OCI-LY7 (cell line): ENCODE results near the gene RHOBTB3. TPM values are rescaled to one million over a fixed set of nuclear protein-coding genes. Genes with fewer than 3 reads are reported as not detected.

Experiments
- BruUV-seq: library from RNA; stranded (reverse); fragments of 400-500 nt; replicated peaks from 2 replicates; lab custom pipeline; 2021; lab: Mats Ljungman, UMichigan
- CTCF ChIA-PET: fragments of 300-600 bp; sonication (Branson Sonifier 250); formaldehyde crosslinking; loops from one replicate; lab custom pipeline; 2022; ENCODE audit warnings: antibody characterized with exemption; ENCODE audit not compliant: unreplicated experiment; lab: Charles Lee
- POLR2A ChIA-PET: fragments of 300-600 bp; sonication (Branson Sonifier 250); formaldehyde crosslinking; loops from one replicate; lab custom pipeline; 2022; ENCODE audit warnings: antibody characterized with exemption; lab: Charles Lee
- DNase-seq: peaks from one replicate; pipeline ENCODE4 v3.0.0-alpha.2; 2015; ENCODE audit warnings: low spot score
- H2AFZ ChIP-seq: fragments of 200-600 bp; sonication (generic), shearing (Covaris generic); 2 replicates; pipeline ENCODE4 v1.6.1; 2014; ENCODE audit warnings: mild to moderate bottlenecking, antibody characterized with exemption, low read length, moderate library complexity
- H3K27ac ChIP-seq: fragments of 200-600 bp; sonication (generic); 2 replicates; pipeline ENCODE4 v1.5.1; 2014; ENCODE audit warnings: mixed run types, low read depth, mild to moderate bottlenecking, moderate library complexity, low read length, inconsistent platforms; ENCODE audit not compliant: poor library complexity, severe bottlenecking
- H3K36me3 ChIP-seq: fragments of 200-600 bp; sonication (generic); 2 replicates; pipeline ENCODE4 v1.6.1; 2014; ENCODE audit warnings: mild to moderate bottlenecking, antibody characterized with exemption, low read length, moderate library complexity, mixed read lengths; ENCODE audit not compliant: insufficient read depth
- H3K4me1 ChIP-seq: fragments of 200-600 bp; sonication (generic); 2 replicates; pipeline ENCODE4 v1.5.1; 2014; ENCODE audit warnings: mild to moderate bottlenecking, low read length; ENCODE audit not compliant: insufficient read depth, poor library complexity, severe bottlenecking
- H3K4me2 ChIP-seq: fragments of 200-600 bp; sonication (generic); 2 replicates; pipeline ENCODE4 v1.6.1; 2014; ENCODE audit warnings: mild to moderate bottlenecking, low read length
- H3K4me3 ChIP-seq: fragments of 200-600 bp; sonication (generic); 2 replicates; pipeline ENCODE4 v1.5.1; 2014; ENCODE audit warnings: mild to moderate bottlenecking, low read depth, low read length; ENCODE audit not compliant: poor library complexity, severe bottlenecking
- H3K79me2 ChIP-seq: fragments of 200-600 bp; sonication (generic); 2 replicates; pipeline ENCODE4 v1.6.1; 2016; ENCODE audit warnings: low read depth, mild to moderate bottlenecking, low read length, moderate library complexity, mixed read lengths; ENCODE audit not compliant: insufficient read depth
- H3K9me2 ChIP-seq: fragments of 200-600 bp; sonication (generic); 2 replicates; pipeline ENCODE4 v1.6.1; 2016; ENCODE audit warnings: mild to moderate bottlenecking, low read length, mixed read lengths; ENCODE audit not compliant: insufficient read depth
- H3K9me3 ChIP-seq: fragments of 200-600 bp; sonication (generic); 2 replicates; pipeline ENCODE4 v1.6.1; 2014; ENCODE audit warnings: mild to moderate bottlenecking, mixed run types, low read length, mixed read lengths
- H4K20me1 ChIP-seq: fragments of 200-600 bp; sonication (generic); 2 replicates; pipeline ENCODE4 v1.6.1; 2014; ENCODE audit warnings: mild to moderate bottlenecking, antibody characterized with exemption, low read length, moderate library complexity, mixed read lengths; ENCODE audit not compliant: insufficient read depth
- CTCF ChIP-seq: fragments of 200-600 bp; sonication (generic); conservative IDR thresholded peaks from 2 replicates; pipeline ENCODE4 v1.5.1; 2014; ENCODE audit warnings: mild to moderate bottlenecking, antibody characterized with exemption, low read length, moderate library complexity, mixed read lengths
- EZH2phosphoT487 ChIP-seq: fragments of 200-600 bp; sonication (generic); IDR thresholded peaks from 2 replicates; pipeline ENCODE4 v1.6.1; 2018; ENCODE audit warnings: low read depth, borderline replicate concordance, mild to moderate bottlenecking, mixed run types, antibody characterized with exemption, low read length, moderate library complexity, mixed read lengths
- intact Hi-C: fragments of 100-400 bp; cut with micrococcal nuclease; formaldehyde crosslinking; loops from one replicate; pipeline ENCODE4 v1.10.0; 2022; ENCODE audit not compliant: unreplicated experiment
- total RNA-seq, 2 experiments: library from RNA; depleted of rRNA in 1 of 2; stranded (reverse); fragments of >200 nt in 1 of 2; shearing (Covaris generic) in 1 of 2; gene quantifications; 2 replicates each; pipeline ENCODE4 v1.2.3, GENCODE V29; 2014 to 2022

Gene RHOBTB3
- total RNA-seq, 2 experiments from 2014 or later = 0.51 to 4.0 TPM

DNA sequence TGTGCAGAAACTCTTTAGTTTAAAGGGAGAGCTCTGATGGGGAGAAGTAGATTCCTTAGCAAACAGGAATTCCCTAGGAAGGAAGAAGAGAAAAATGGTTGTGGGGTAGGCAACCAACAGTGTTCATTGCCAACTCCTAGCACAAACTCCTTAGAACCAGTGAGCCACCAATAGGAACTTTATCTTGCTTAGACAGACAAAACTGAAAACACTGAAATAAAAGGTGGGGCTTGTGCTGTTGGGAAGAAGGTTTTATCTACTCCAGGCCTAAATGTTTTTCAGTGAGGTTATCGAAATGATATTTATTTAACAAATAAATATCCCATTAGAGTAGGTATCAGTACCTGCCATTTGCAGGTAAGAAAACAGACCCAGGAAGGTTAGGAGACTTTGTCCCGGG lies 99.1 kb downstream of the RHOBTB3 start:
- CTCF ChIA-PET = no interaction called here
- Histone ChIP-seq H3K9me3 (no peaks in the 10 kb centered on the region), H3K36me3 (no peaks in the 10 kb centered on the region), H3K27ac (no peak overlapping the region), H3K4me3 (no peak overlapping the region), H2AFZ (no peak overlapping the region), H4K20me1 (no peaks in the 10 kb centered on the region), H3K4me2 (no peak overlapping the region), H3K4me1 (peaks cover 22% of the 10 kb centered on the region), H3K79me2 (no peaks in the 10 kb centered on the region), H3K9me2 (no peaks in the 10 kb centered on the region)
- intact Hi-C loops = loop anchor here (10.0 kb wide), 1 partner anchor 975 kb away; the partner anchor contains the start of gene ERAP1
- no TSS peak for BruUV-seq
- POLR2A ChIA-PET = interaction anchor here (1.0 to 3.0 kb wide), 2 partner anchors 8 to 13 kb away, joined by 3 to 27 read pairs; partner anchors contain the start of gene GLRX
- TF ChIP-seq EZH2phosphoT487 (no peak), CTCF (no peak)
- no peak for DNase-seq

DNA sequence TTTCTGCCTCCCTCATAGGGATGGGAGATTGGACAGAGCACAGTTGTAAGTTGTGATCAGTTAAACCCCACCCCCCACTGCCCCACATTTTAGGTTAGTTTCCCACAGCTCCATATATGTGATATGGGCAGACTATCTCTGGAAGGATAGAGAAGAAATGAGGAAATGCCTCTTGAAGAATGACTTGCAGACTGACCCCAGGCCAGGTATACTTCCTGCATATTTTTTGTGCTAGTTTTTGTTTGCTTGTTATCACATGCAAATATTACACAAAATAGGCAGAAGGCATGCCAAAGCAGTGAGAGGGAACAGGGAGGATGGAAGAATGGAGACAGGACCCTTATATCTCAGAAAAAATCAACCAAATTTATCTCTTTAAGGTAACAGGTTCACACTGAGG lies 101.5 kb downstream of the RHOBTB3 start:
- Histone ChIP-seq H3K4me2 (peak overlapping the region; percentile 86), H3K79me2 (no peaks in the 10 kb centered on the region), H2AFZ (peak overlapping the region; percentile 42; the same call in 1 of the 2 replicates), H3K4me3 (no peak overlapping the region), H3K27ac (no peak overlapping the region), H4K20me1 (no peaks in the 10 kb centered on the region), H3K9me2 (no peaks in the 10 kb centered on the region), H3K9me3 (no peaks in the 10 kb centered on the region), H3K4me1 (peaks cover 37% of the 10 kb centered on the region), H3K36me3 (no peaks in the 10 kb centered on the region)
- POLR2A ChIA-PET = interaction anchor here (3.0 kb wide), 1 partner anchor 11 kb away, joined by 27 read pairs; the partner anchor contains the start of gene GLRX
- no peak for DNase-seq
- CTCF ChIA-PET = interaction anchor here (0.8 to 1.1 kb wide), 2 partner anchors 10 to 51 kb away, joined by 3 read pairs; partner anchors contain the start of gene GLRX
- BruUV-seq = no TSS peak
- TF ChIP-seq EZH2phosphoT487 (no peak), CTCF (no peak)
- intact Hi-C loops = loop anchor here (10.0 kb wide), 1 partner anchor 972 kb away; the partner anchor contains the start of gene ERAP1
